Mesenchymal stem cell (in vitro differentiated cells and primary cell): ENCODE results near the gene PXMP4.

Source experiments
- DNase-seq: peaks from one replicate; pipeline ENCODE4 v3.0.0-alpha.2; 2013
- H2AFZ ChIP-seq: one replicate; pipeline ENCODE4 v1.6.1; 2013; ENCODE audit warnings: low read depth, mild to moderate bottlenecking, control low read depth, inconsistent platforms, low read length, moderate library complexity
- H2AK5ac ChIP-seq: 2 replicates; pipeline ENCODE4 v1.6.1; 2013; ENCODE audit warnings: low read length, moderate library complexity, mild to moderate bottlenecking, inconsistent platforms; ENCODE audit not compliant: severe bottlenecking
- H2BK120ac ChIP-seq: one replicate; pipeline ENCODE4 v1.6.1; 2013; ENCODE audit warnings: low read depth, mild to moderate bottlenecking, inconsistent platforms, low read length, moderate library complexity
- H2BK12ac ChIP-seq, 2 experiments: one replicate each; pipeline ENCODE4 v1.6.1; 2013; ENCODE audit warnings: inconsistent platforms in 2 of 2, low read length in 2 of 2, mild to moderate bottlenecking in 2 of 2, moderate library complexity in 2 of 2, control low read depth in 1 of 2
- H2BK15ac ChIP-seq: one replicate; pipeline ENCODE4 v1.6.1; 2013; ENCODE audit warnings: mild to moderate bottlenecking, low read depth, inconsistent platforms; ENCODE audit not compliant: poor library complexity, severe bottlenecking
- H2BK5ac ChIP-seq: 2 replicates; pipeline ENCODE4 v1.6.1; 2013; ENCODE audit warnings: low read depth, mild to moderate bottlenecking, low read length, control low read depth, inconsistent platforms; ENCODE audit not compliant: poor library complexity, severe bottlenecking
- H3K14ac ChIP-seq, 2 experiments: one replicate each; pipeline ENCODE4 v1.6.1; 2013; ENCODE audit warnings: inconsistent platforms in 2 of 2, low read length in 2 of 2, control low read depth in 1 of 2, mild to moderate bottlenecking in 1 of 2, moderate library complexity in 1 of 2
- H3K18ac ChIP-seq, 2 experiments: one replicate each; pipeline ENCODE4 v1.6.1; 2013; ENCODE audit warnings: inconsistent platforms in 2 of 2, low read length in 2 of 2, control low read depth in 1 of 2, low read depth in 1 of 2, mild to moderate bottlenecking in 1 of 2
- H3K23ac ChIP-seq, 2 experiments: one replicate each; pipeline ENCODE4 v1.6.1; 2013; ENCODE audit warnings: inconsistent platforms in 2 of 2, low read length in 2 of 2, mild to moderate bottlenecking in 2 of 2, moderate library complexity in 2 of 2, control low read depth in 1 of 2
- H3K27ac ChIP-seq: 2 replicates; pipeline ENCODE4 v1.5.1; 2013; ENCODE audit warnings: mild to moderate bottlenecking, moderate library complexity, low read length, control low read depth, inconsistent platforms; ENCODE audit not compliant: poor library complexity, severe bottlenecking
- H3K27me3 ChIP-seq, 2 experiments: 2 replicates each; pipeline versions ENCODE4 v1.6.1 to v1.7.0; 2013; ENCODE audit warnings: low read length in 2 of 2, mild to moderate bottlenecking in 2 of 2, moderate library complexity in 2 of 2, control low read depth in 1 of 2, inconsistent platforms in 1 of 2; ENCODE audit not compliant: control insufficient read depth in 1 of 2, insufficient read depth in 1 of 2
- H3K36me3 ChIP-seq, 2 experiments: 2 replicates each; pipeline versions ENCODE4 v1.6.1 to v1.7.0; 2013; ENCODE audit warnings: low read length in 2 of 2, control low read depth in 1 of 2, inconsistent platforms in 1 of 2, low read depth in 1 of 2, mild to moderate bottlenecking in 1 of 2; ENCODE audit not compliant: insufficient read depth in 2 of 2, control insufficient read depth in 1 of 2
- H3K4ac ChIP-seq, 2 experiments: one replicate each; pipeline ENCODE4 v1.6.1; 2013; ENCODE audit warnings: inconsistent platforms in 2 of 2, low read length in 2 of 2, mild to moderate bottlenecking in 2 of 2, moderate library complexity in 2 of 2, control low read depth in 1 of 2, low read depth in 1 of 2
- H3K4me1 ChIP-seq: 2 replicates; pipeline ENCODE4 v1.6.1; 2013; ENCODE audit warnings: low read depth, low read length, control low read depth; ENCODE audit not compliant: control insufficient read depth, insufficient read depth
- H3K4me2 ChIP-seq: 2 replicates; pipeline ENCODE4 v1.6.1; 2013; ENCODE audit warnings: low read length, mild to moderate bottlenecking, inconsistent platforms; ENCODE audit not compliant: poor library complexity, severe bottlenecking
- H3K4me3 ChIP-seq, 2 experiments: 2 replicates each; pipeline versions ENCODE4 v1.5.1 to v1.7.0; 2013; ENCODE audit warnings: low read length in 2 of 2, mild to moderate bottlenecking in 2 of 2, control low read depth in 1 of 2, low read depth in 1 of 2; ENCODE audit not compliant: insufficient read depth in 1 of 2
- H3K79me1 ChIP-seq: replicated peaks from 2 replicates; pipeline ENCODE4 v1.6.1; 2013; ENCODE audit warnings: mild to moderate bottlenecking, control low read depth, low read length, inconsistent platforms; ENCODE audit not compliant: poor library complexity, severe bottlenecking
- H3K9ac ChIP-seq: 2 replicates; pipeline ENCODE4 v1.7.0; 2013; ENCODE audit warnings: mild to moderate bottlenecking, low read length, moderate library complexity
- H3K9me3 ChIP-seq: 2 replicates; pipeline ENCODE4 v1.7.0; 2013; ENCODE audit warnings: mild to moderate bottlenecking, low read length; ENCODE audit not compliant: control insufficient read depth
- H4K8ac ChIP-seq: one replicate; pipeline ENCODE4 v1.6.1; 2013; ENCODE audit warnings: inconsistent platforms, mild to moderate bottlenecking, low read length, moderate library complexity
- H4K91ac ChIP-seq: one replicate; pipeline ENCODE4 v1.6.1; 2013; ENCODE audit warnings: mild to moderate bottlenecking, low read length, inconsistent platforms
- WGBS: methylation state at CpG from one replicate; pipeline ENCODE4 v1.1.7; 2013; ENCODE audit warnings: mixed read lengths; 5-methylcytosine and 5-hydroxymethylcytosine counted together

Gene PXMP4

DNA sequence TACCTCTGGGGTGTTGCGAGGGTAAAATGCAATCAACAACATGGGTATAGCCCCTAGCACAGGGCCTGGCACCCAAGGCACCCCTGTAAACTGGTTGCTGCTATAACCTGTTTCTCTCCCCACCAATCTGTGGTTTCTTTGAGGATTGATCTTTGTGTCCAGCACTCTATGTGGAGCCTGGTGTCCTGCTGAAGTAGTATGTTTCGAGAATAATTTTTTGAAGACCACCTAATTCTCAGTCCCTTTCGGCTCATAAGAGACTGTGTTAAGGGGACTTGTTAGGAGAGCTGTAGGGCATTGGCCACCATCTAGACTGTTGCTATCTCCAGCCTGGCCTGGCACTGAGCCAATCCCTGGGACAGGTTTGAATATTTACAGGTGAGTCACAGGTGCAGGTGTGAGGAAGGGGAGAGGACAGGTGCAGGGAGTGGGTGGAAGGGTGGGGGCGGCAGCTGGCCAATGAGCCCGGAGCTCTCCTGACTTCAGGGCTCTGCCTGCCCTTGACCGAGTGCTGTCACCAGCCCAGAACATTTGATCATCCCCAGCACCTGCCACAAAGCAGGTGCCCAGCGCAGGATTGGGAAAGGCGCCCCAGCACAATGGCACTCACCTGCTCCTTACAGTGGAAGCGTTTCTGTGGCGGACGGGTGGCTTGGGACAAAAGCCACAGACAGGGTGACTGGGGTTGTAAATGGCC, 66.1 kb downstream of the PXMP4 start:
- H3K4me1 ChIP-seq = peaks cover 22% of the 10 kb centered on the region
- H2AK5ac ChIP-seq = peak overlapping the region; percentile 13
- no peak overlapping the region for H2BK15ac ChIP-seq
- no peak overlapping the region for H2BK12ac ChIP-seq
- no peaks in the 10 kb centered on the region for H3K9me3 ChIP-seq
- H3K18ac ChIP-seq = no peak overlapping the region
- no peak overlapping the region for H2BK5ac ChIP-seq
- peak overlapping the region in 1 of 2 experiments; percentile 34 for H3K23ac ChIP-seq
- H2BK120ac ChIP-seq = no peak overlapping the region
- peaks cover 4% of the 10 kb centered on the region for H3K79me1 ChIP-seq
- WGBS = 94% methylated on average over 11 of the region's 11 CpGs
- no peak overlapping the region for H3K4ac ChIP-seq
- H3K4me2 ChIP-seq = no peak overlapping the region
- peak overlapping the region; percentile 75 for H3K9ac ChIP-seq
- H2AFZ ChIP-seq = no peak overlapping the region
- H3K14ac ChIP-seq = no peak overlapping the region
- peaks cover 12 to 44% of the 10 kb centered on the region in 2 experiments for H3K36me3 ChIP-seq
- peaks cover 0 to 3% of the 10 kb centered on the region in 2 experiments for H3K27me3 ChIP-seq
- H4K8ac ChIP-seq = no peak overlapping the region
- no peak overlapping the region for H3K27ac ChIP-seq
- H3K4me3 ChIP-seq = peak overlapping the region in 1 of 2 experiments; percentile 55
- no peak overlapping the region for H4K91ac ChIP-seq
- no peak for DNase-seq

DNA sequence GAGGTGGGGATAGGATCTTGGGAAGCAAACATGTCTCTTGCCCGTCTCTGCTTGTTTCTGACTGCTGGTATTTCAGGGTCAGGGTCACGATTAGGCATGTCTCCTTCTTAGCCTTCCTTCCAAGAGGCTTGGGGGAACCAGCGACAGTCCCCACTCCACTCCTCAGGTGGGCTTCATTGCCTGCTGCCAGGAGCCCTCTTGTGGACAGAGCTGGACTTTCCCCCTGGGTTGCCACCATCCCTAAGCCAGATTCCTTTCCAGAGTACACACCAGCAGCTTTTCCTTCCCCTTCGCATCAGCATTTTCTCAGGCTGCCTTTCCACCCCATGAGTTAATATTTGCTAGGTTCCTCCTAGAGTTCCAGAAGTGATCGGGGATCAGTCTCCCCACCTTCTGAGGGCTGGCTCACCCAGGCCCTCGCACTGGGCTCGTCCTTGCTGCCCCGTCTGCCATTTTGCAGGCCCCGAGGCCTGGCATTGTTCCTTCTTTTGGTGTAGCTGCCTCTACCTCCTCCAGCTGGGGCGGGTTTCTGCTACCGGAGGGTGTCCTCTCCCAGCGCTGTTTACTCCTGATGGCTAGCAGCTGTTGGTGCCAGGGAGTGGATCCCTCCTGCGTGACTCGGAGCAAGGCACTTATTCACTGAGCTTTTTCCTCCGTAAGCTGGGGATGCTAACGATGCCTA, 66.8 kb downstream of the PXMP4 start:
- Histone ChIP-seq H3K27ac (peak overlapping the region; percentile 3), H3K36me3 (peaks cover 9 to 37% of the 10 kb centered on the region in 2 experiments), H2BK15ac (no peak overlapping the region), H3K4me3 (peak overlapping the region in 1 of 2 experiments; percentile 55), H3K4me2 (peak overlapping the region; percentile 17), H3K27me3 (peaks cover 0 to 3% of the 10 kb centered on the region in 2 experiments), H3K9me3 (no peaks in the 10 kb centered on the region), H3K14ac (no peak overlapping the region), H3K18ac (no peak overlapping the region), H3K9ac (peak overlapping the region; percentile 75), H3K4me1 (peaks cover 21% of the 10 kb centered on the region), H3K79me1 (peaks cover 2% of the 10 kb centered on the region), H2BK5ac (no peak overlapping the region), H4K91ac (no peak overlapping the region), H4K8ac (peak overlapping the region; percentile 12), H2BK120ac (no peak overlapping the region), H2BK12ac (no peak overlapping the region), H2AFZ (no peak overlapping the region), H3K23ac (no peak overlapping the region), H3K4ac (no peak overlapping the region), H2AK5ac (peak overlapping the region; percentile 13)
- peak; percentile 69 for DNase-seq
- 66% methylated on average over 16 of the region's 16 CpGs for WGBS
